Measurements from ENCODE around the gene PHC2.

The PHC2 gene

GRCh38 chr1:33346533-33346926 lies 84.4 kb downstream of the PHC2 start:
- Histone ChIP-seq H3K79me1 (ENCODE audit: low read length) (peaks cover 15% of the 10 kb centered on the region), H3K27me3 (ENCODE audit: insufficient read depth, low read length) (no peaks in the 10 kb centered on the region), H4K91ac (ENCODE audit: low read depth, low read length) (no peak overlapping the region), H2AK5ac (ENCODE audit: low read length) (no peak overlapping the region), H2AFZ (ENCODE audit: insufficient read depth, low read length, poor library complexity) (no peak overlapping the region), H3K4me1 (ENCODE audit: control insufficient read depth in 1 of 2, insufficient read depth in 2 of 2, low read length in 2 of 2) (peaks cover 25 to 43% of the 10 kb centered on the region in 2 experiments), H3K9ac (ENCODE audit: low read length) (no peak overlapping the region), H2BK12ac (ENCODE audit: low read length) (no peak overlapping the region), H3K18ac (ENCODE audit: low read length) (no peak overlapping the region), H3K4me3 (ENCODE audit: low read depth, low read length) (no peak overlapping the region), H2BK5ac (ENCODE audit: low read depth, low read length, poor library complexity) (peak overlapping the region; percentile 3), H3K23ac (ENCODE audit: low read length) (no peak overlapping the region), H2BK120ac (ENCODE audit: insufficient read depth, low read length, poor library complexity) (no peak overlapping the region), H3K4ac (ENCODE audit: low read depth, low read length) (no peak overlapping the region), H3K36me3 (ENCODE audit: control insufficient read depth in 1 of 2, insufficient read depth in 2 of 2, low read length in 2 of 2) (peaks cover 12 to 20% of the 10 kb centered on the region in 2 experiments), H4K8ac (ENCODE audit: low read depth, low read length) (no peak overlapping the region), H3K79me2 (ENCODE audit: control insufficient read depth, insufficient read depth, low read length, poor library complexity) (peaks cover 25% of the 10 kb centered on the region), H3K9me3 (ENCODE audit: insufficient read depth, low read depth, low read length) (peaks cover 3% of the 10 kb centered on the region), H3K14ac (ENCODE audit: low read length) (no peak overlapping the region), H3K27ac (ENCODE audit: low read depth, low read length) (peak overlapping the region; percentile 39), H3K4me2 (ENCODE audit: low read length) (peak overlapping the region; percentile 0), H4K12ac (ENCODE audit: low read depth, low read length) (no peak overlapping the region)
- DNase-seq, result peak in 1 of 2 donors; percentile 13
- no CpG with 5 or more reads among the region's 3 CpGs for WGBS (ENCODE audit: extremely low coverage, insufficient coverage, insufficient read length)

GRCh38 chr1:33344896-33345560 lies 85.9 kb downstream of the PHC2 start:
- Histone ChIP-seq H3K9ac (ENCODE audit: low read length) (no peak overlapping the region), H3K79me1 (ENCODE audit: low read length) (peaks cover 8% of the 10 kb centered on the region), H3K27me3 (ENCODE audit: insufficient read depth, low read length) (no peaks in the 10 kb centered on the region), H3K14ac (ENCODE audit: low read length) (no peak overlapping the region), H3K79me2 (ENCODE audit: control insufficient read depth, insufficient read depth, low read length, poor library complexity) (peaks cover 29% of the 10 kb centered on the region), H2BK12ac (ENCODE audit: low read length) (no peak overlapping the region), H2BK5ac (ENCODE audit: low read depth, low read length, poor library complexity) (no peak overlapping the region), H3K4me2 (ENCODE audit: low read length) (no peak overlapping the region), H2AK5ac (ENCODE audit: low read length) (no peak overlapping the region), H2AFZ (ENCODE audit: insufficient read depth, low read length, poor library complexity) (no peak overlapping the region), H4K8ac (ENCODE audit: low read depth, low read length) (no peak overlapping the region), H3K18ac (ENCODE audit: low read length) (no peak overlapping the region), H3K4me3 (ENCODE audit: low read depth, low read length) (no peak overlapping the region), H4K12ac (ENCODE audit: low read depth, low read length) (no peak overlapping the region), H3K9me3 (ENCODE audit: insufficient read depth, low read depth, low read length) (no peaks in the 10 kb centered on the region), H2BK120ac (ENCODE audit: insufficient read depth, low read length, poor library complexity) (no peak overlapping the region), H3K23ac (ENCODE audit: low read length) (no peak overlapping the region), H4K91ac (ENCODE audit: low read depth, low read length) (no peak overlapping the region), H3K4ac (ENCODE audit: low read depth, low read length) (peak overlapping the region; percentile 2), H3K36me3 (ENCODE audit: control insufficient read depth in 1 of 2, insufficient read depth in 2 of 2, low read length in 2 of 2) (peaks cover 15 to 20% of the 10 kb centered on the region in 2 experiments), H3K4me1 (ENCODE audit: control insufficient read depth in 1 of 2, insufficient read depth in 2 of 2, low read length in 2 of 2) (peaks cover 28 to 41% of the 10 kb centered on the region in 2 experiments), H3K27ac (ENCODE audit: low read depth, low read length) (no peak overlapping the region)
- WGBS (ENCODE audit: extremely low coverage, insufficient coverage, insufficient read length), result no CpG with 5 or more reads among the region's 2 CpGs
- no peak for DNase-seq

DNA sequence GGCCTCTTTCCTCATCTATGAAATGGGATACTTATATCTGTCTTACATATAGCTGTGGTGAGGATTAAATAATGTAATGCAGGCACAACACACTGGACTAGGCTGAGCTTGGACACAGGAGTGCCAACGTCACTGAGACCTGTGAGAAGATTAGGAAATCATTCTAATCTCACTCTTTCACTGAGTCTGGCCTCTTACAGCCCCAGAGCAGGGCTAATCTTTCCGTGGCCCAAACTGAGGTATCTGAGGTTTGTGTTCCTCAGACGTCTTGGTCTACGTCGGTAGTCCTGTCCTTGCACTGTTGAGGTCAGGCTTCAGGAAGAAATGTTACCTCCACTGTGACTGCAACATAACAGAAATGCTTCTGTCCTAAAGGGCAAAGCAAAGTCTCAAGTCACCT lies 87.4 kb downstream of the PHC2 start:
- Histone ChIP-seq H3K14ac (ENCODE audit: low read length) (no peak overlapping the region), H4K91ac (ENCODE audit: low read depth, low read length) (no peak overlapping the region), H3K4me3 (ENCODE audit: low read depth, low read length) (no peak overlapping the region), H3K27me3 (ENCODE audit: insufficient read depth, low read length) (no peaks in the 10 kb centered on the region), H2AK5ac (ENCODE audit: low read length) (no peak overlapping the region), H3K79me1 (ENCODE audit: low read length) (peaks cover 8% of the 10 kb centered on the region), H2BK5ac (ENCODE audit: low read depth, low read length, poor library complexity) (no peak overlapping the region), H3K23ac (ENCODE audit: low read length) (no peak overlapping the region), H4K12ac (ENCODE audit: low read depth, low read length) (no peak overlapping the region), H3K9ac (ENCODE audit: low read length) (peak overlapping the region; percentile 39), H3K27ac (ENCODE audit: low read depth, low read length) (no peak overlapping the region), H3K36me3 (ENCODE audit: control insufficient read depth in 1 of 2, insufficient read depth in 2 of 2, low read length in 2 of 2) (peaks cover 15 to 20% of the 10 kb centered on the region in 2 experiments), H3K4me1 (ENCODE audit: control insufficient read depth in 1 of 2, insufficient read depth in 2 of 2, low read length in 2 of 2) (peaks cover 37 to 54% of the 10 kb centered on the region in 2 experiments), H4K8ac (ENCODE audit: low read depth, low read length) (no peak overlapping the region), H3K4me2 (ENCODE audit: low read length) (no peak overlapping the region), H2AFZ (ENCODE audit: insufficient read depth, low read length, poor library complexity) (no peak overlapping the region), H3K79me2 (ENCODE audit: control insufficient read depth, insufficient read depth, low read length, poor library complexity) (peaks cover 23% of the 10 kb centered on the region), H2BK12ac (ENCODE audit: low read length) (no peak overlapping the region), H3K4ac (ENCODE audit: low read depth, low read length) (peak overlapping the region; percentile 5), H3K9me3 (ENCODE audit: insufficient read depth, low read depth, low read length) (no peaks in the 10 kb centered on the region), H3K18ac (ENCODE audit: low read length) (no peak overlapping the region), H2BK120ac (ENCODE audit: insufficient read depth, low read length, poor library complexity) (no peak overlapping the region)
- WGBS (ENCODE audit: extremely low coverage, insufficient coverage, insufficient read length), result no CpG with 5 or more reads among the region's 5 CpGs
- DNase-seq, result peak in 1 of 2 donors; percentile 28

- peak overlapping the region; percentile 8 for H3K18ac ChIP-seq (ENCODE audit: low read length)
- no peak overlapping the region for H3K14ac ChIP-seq (ENCODE audit: low read length)
- H3K4ac ChIP-seq (ENCODE audit: low read depth, low read length), result peak overlapping the region; percentile 76
- H3K36me3 ChIP-seq (ENCODE audit: control insufficient read depth in 1 of 2, insufficient read depth in 2 of 2, low read length in 2 of 2), result peaks cover 15 to 20% of the 10 kb centered on the region in 2 experiments
- H4K8ac ChIP-seq (ENCODE audit: low read depth, low read length), result no peak overlapping the region
- H2AFZ ChIP-seq (ENCODE audit: insufficient read depth, low read length, poor library complexity), result no peak overlapping the region
- peaks cover 20% of the 10 kb centered on the region for H3K79me2 ChIP-seq (ENCODE audit: control insufficient read depth, insufficient read depth, low read length, poor library complexity)
- no peak overlapping the region for H2BK5ac ChIP-seq (ENCODE audit: low read depth, low read length, poor library complexity)
- no peak overlapping the region for H3K23ac ChIP-seq (ENCODE audit: low read length)
- no peak overlapping the region for H4K91ac ChIP-seq (ENCODE audit: low read depth, low read length)
- H2BK12ac ChIP-seq (ENCODE audit: low read length), result no peak overlapping the region
- peaks cover 8% of the 10 kb centered on the region for H3K79me1 ChIP-seq (ENCODE audit: low read length)
- no peaks in the 10 kb centered on the region for H3K27me3 ChIP-seq (ENCODE audit: insufficient read depth, low read length)
- no peak overlapping the region for H4K12ac ChIP-seq (ENCODE audit: low read depth, low read length)
- H3K4me2 ChIP-seq (ENCODE audit: low read length), result peak overlapping the region; percentile 4
- no peak overlapping the region for H2AK5ac ChIP-seq (ENCODE audit: low read length)
- peak; percentile 90 to 95 for DNase-seq
- no peak overlapping the region for H3K9ac ChIP-seq (ENCODE audit: low read length)
- no peak overlapping the region for H3K27ac ChIP-seq (ENCODE audit: low read depth, low read length)
- WGBS (ENCODE audit: extremely low coverage, insufficient coverage, insufficient read length), result no CpG with 5 or more reads among the region's 7 CpGs
- no peaks in the 10 kb centered on the region for H3K9me3 ChIP-seq (ENCODE audit: insufficient read depth, low read depth, low read length)
- H3K4me1 ChIP-seq (ENCODE audit: control insufficient read depth in 1 of 2, insufficient read depth in 2 of 2, low read length in 2 of 2), result peaks cover 39 to 51% of the 10 kb centered on the region in 2 experiments
- H2BK120ac ChIP-seq (ENCODE audit: insufficient read depth, low read length, poor library complexity), result no peak overlapping the region
- H3K4me3 ChIP-seq (ENCODE audit: low read depth, low read length), result no peak overlapping the region
Measured at GRCh38 chr1:33342041-33342723, 88.7 kb downstream of the PHC2 start.

Data from trophoblast cell (in vitro differentiated cells and primary cell).